ENCODE results near the gene NARF. TPM values are rescaled to one million over a fixed set of nuclear protein-coding genes. Genes with fewer than 3 reads are reported as not detected.

Gene NARF
- total RNA-seq, 1 experiment from 2014 or later: 20.6 TPM

GRCh38 chr17:82415336-82415735 is 43.2 kb upstream of the NARF start:
- no peak overlapping the region for H3K4me3 Mint-ChIP-seq (ENCODE audit: unreplicated experiment)
- BruUV-seq (replicated peaks): no TSS peak
- H3K4me1 Mint-ChIP-seq (ENCODE audit: insufficient read depth, unreplicated experiment): no peaks in the 10 kb centered on the region
- ChIA-PET CTCF (interaction anchor here (0.6 to 1.0 kb wide), 2 partner anchors 13 to 70 kb away, joined by 3 to 4 read pairs; no protein-coding TSS in a partner anchor), POLR2A (no interaction called here)
- DNase-seq (ENCODE audit: unreplicated experiment): no peak
- no peaks in the 10 kb centered on the region for H3K9me3 Mint-ChIP-seq (ENCODE audit: unreplicated experiment)
- H3K27ac Mint-ChIP-seq (ENCODE audit: low read depth, unreplicated experiment): no peak overlapping the region
- H3K36me3 Mint-ChIP-seq (ENCODE audit: insufficient read depth, unreplicated experiment): peaks cover 11% of the 10 kb centered on the region
- intact Hi-C loops (cut with micrococcal nuclease): loop anchor here (2.0 to 10.0 kb wide), 3 partner anchors 63 to 139 kb away; no protein-coding TSS in a partner anchor
- no peaks in the 10 kb centered on the region for H3K27me3 Mint-ChIP-seq (ENCODE audit: insufficient read depth, unreplicated experiment)
- no peak for TF ChIP-seq CTCF (IDR thresholded peaks at IDR 0.05; ENCODE audit: unreplicated experiment)

GRCh38 chr17:82415786-82416185 is 42.8 kb upstream of the NARF start:
- no peak for DNase-seq (ENCODE audit: unreplicated experiment)
- H3K27ac Mint-ChIP-seq (ENCODE audit: low read depth, unreplicated experiment): no peak overlapping the region
- H3K27me3 Mint-ChIP-seq (ENCODE audit: insufficient read depth, unreplicated experiment): no peaks in the 10 kb centered on the region
- no peak overlapping the region for H3K4me3 Mint-ChIP-seq (ENCODE audit: unreplicated experiment)
- H3K36me3 Mint-ChIP-seq (ENCODE audit: insufficient read depth, unreplicated experiment): peaks cover 11% of the 10 kb centered on the region
- no TSS peak for BruUV-seq (replicated peaks)
- POLR2A ChIA-PET: no interaction called here
- CTCF ChIA-PET: interaction anchor here (0.6 to 1.2 kb wide), 3 partner anchors 63 to 326 kb away, joined by 3 to 4 read pairs (median 4); no protein-coding TSS in a partner anchor
- H3K4me1 Mint-ChIP-seq (ENCODE audit: insufficient read depth, unreplicated experiment): no peaks in the 10 kb centered on the region
- H3K9me3 Mint-ChIP-seq (ENCODE audit: unreplicated experiment): no peaks in the 10 kb centered on the region
- intact Hi-C loops (cut with micrococcal nuclease): loop anchor here (2.0 to 10.0 kb wide), 3 partner anchors 63 to 139 kb away; no protein-coding TSS in a partner anchor
- TF ChIP-seq CTCF (IDR thresholded peaks at IDR 0.05; ENCODE audit: unreplicated experiment): no peak

GRCh38 chr17:82416264-82416663 is 42.3 kb upstream of the NARF start:
- H3K27ac Mint-ChIP-seq (ENCODE audit: low read depth, unreplicated experiment): no peak overlapping the region
- intact Hi-C loops (cut with micrococcal nuclease): loop anchor here (10.0 kb wide), 2 partner anchors 109 to 139 kb away; no protein-coding TSS in a partner anchor
- BruUV-seq (replicated peaks): no TSS peak
- no peaks in the 10 kb centered on the region for H3K9me3 Mint-ChIP-seq (ENCODE audit: unreplicated experiment)
- H3K27me3 Mint-ChIP-seq (ENCODE audit: insufficient read depth, unreplicated experiment): no peaks in the 10 kb centered on the region
- H3K4me1 Mint-ChIP-seq (ENCODE audit: insufficient read depth, unreplicated experiment): no peaks in the 10 kb centered on the region
- no peak for DNase-seq (ENCODE audit: unreplicated experiment)
- H3K4me3 Mint-ChIP-seq (ENCODE audit: unreplicated experiment): no peak overlapping the region
- peaks cover 11% of the 10 kb centered on the region for H3K36me3 Mint-ChIP-seq (ENCODE audit: insufficient read depth, unreplicated experiment)
- no peak for TF ChIP-seq CTCF (IDR thresholded peaks at IDR 0.05; ENCODE audit: unreplicated experiment)
- POLR2A ChIA-PET: no interaction called here
- CTCF ChIA-PET: interaction anchor here (0.6 to 1.2 kb wide), 3 partner anchors 64 to 326 kb away, joined by 3 to 4 read pairs (median 4); no protein-coding TSS in a partner anchor

- Mint-ChIP-seq H3K27ac (ENCODE audit: low read depth, unreplicated experiment) (no peak overlapping the region), H3K4me3 (ENCODE audit: unreplicated experiment) (no peak overlapping the region), H3K9me3 (ENCODE audit: unreplicated experiment) (no peaks in the 10 kb centered on the region), H3K4me1 (ENCODE audit: insufficient read depth, unreplicated experiment) (no peaks in the 10 kb centered on the region), H3K36me3 (ENCODE audit: insufficient read depth, unreplicated experiment) (peaks cover 12% of the 10 kb centered on the region), H3K27me3 (ENCODE audit: insufficient read depth, unreplicated experiment) (no peaks in the 10 kb centered on the region)
- POLR2A ChIA-PET: interaction anchor here (0.6 kb wide), 1 partner anchor 20 kb away, joined by 3 read pairs; no protein-coding TSS in a partner anchor
- CTCF ChIA-PET: interaction anchor here (1.2 kb wide), 1 partner anchor 134 kb away, joined by 3 read pairs; no protein-coding TSS in a partner anchor
- DNase-seq (ENCODE audit: unreplicated experiment): no peak
- intact Hi-C loops (cut with micrococcal nuclease): loop anchor here (10.0 kb wide), 2 partner anchors 108 to 138 kb away; no protein-coding TSS in a partner anchor
- no TSS peak for BruUV-seq (replicated peaks)
- peak; percentile 20 for TF ChIP-seq CTCF (IDR thresholded peaks at IDR 0.05; ENCODE audit: unreplicated experiment)
Measured at GRCh38 chr17:82416771-82417170, 41.8 kb upstream of the NARF start.

Measured in MCF 10A (cell line).